Activated naive CD4-positive, alpha-beta T cell treated with anti-CD3 and anti-CD28 coated beads, Interleukin-2, amount 50 U/mL, for 16 hours (primary cell): Measurements from ENCODE around the gene STRADB.
"Not testable (repeated sequence)": the region's sequence is repeated elsewhere in the genome, so short reads cannot be mapped to it uniquely, and the experiment has no call there.

Source experiments
- DNase-seq: peaks from one replicate; pipeline ENCODE4 v3.0.0-alpha.2; 2020

Gene STRADB

GRCh38 chr2:201451292-201452057 is at the start of gene STRADB, which contains the start of gene TRAK2:
STRADB (plus strand) TSS chr2:201451740; CDS start chr2:201454841, 3,101 bp downstream.
TRAK2 (minus strand) TSS chr2:201451458; CDS start chr2:201420507, 30,951 bp downstream.
- DNase-seq: peak; percentile 95

DNA sequence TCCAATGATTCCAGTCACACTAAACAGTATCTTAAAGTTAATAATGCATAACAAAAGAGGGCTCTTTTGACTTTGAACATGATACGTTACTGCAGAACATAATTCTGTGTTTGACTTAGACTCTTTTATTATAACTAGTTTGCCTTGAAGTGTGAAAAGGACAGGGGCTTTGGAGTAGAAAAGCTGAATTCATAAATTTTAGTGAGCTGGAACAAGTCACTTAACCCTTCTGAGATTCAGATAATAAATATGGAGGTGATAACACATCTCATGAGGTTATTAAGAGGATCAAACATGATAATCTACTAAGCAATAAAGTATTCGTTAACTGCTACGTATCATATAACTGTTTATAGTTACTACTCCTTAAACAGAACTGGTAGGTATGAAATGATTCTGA is 49.7 kb upstream of the STRADB start:
- DNase-seq: no peak

- DNase-seq: no peak
These were observed 48.6 kb upstream of the STRADB start for GRCh38 chr2:201402651-201403562.

DNA sequence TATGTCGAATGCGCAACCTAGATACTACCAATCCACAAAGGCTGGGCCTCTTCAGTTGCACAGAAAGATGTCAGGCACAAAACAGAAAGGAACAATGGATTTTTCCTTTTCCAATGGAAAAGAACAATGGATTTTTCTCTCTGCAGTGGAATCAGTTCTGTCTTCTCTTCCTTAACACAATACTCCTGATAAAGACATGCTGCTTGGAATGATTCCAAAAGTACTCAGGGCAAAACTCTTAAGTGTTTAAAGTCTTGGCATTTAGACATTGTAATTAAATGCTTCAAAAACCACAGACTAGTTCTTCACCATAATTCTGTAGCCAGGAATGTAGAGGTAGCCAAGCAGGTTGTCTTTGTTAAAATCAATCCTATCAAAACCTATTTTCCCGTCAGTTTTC is 47.7 kb upstream of the STRADB start:
- no peak for DNase-seq

- DNase-seq: no peak
These were observed 46.8 kb upstream of the STRADB start for GRCh38 chr2:201404699-201405280.

DNA sequence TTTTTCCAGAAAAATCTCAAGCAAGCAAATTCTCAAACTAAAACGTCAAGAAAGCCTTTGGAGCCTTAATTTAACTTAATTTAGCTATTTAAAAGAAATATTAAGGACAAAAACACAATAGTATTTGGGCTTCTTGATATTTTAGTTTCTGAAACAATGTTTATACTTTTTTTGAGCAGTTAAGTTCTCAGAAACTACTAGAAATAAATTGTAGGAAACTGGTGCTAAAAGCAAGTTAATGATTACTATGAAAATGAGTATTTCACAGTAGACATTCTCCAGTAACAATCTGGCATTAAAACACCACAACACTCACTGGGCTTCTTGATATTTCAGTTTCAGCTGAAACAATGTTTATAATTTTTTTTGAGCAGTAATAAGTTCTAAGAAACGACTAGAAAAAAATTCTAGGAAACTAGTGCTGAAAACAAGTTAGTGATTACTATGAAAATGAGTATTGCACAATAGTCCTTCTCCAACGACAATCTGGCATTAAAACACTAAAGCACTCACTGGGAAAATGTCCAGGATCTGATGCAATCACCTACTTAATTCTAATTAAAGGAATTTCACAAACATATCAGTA is 45.4 kb upstream of the STRADB start:
- no peak for DNase-seq

DNA sequence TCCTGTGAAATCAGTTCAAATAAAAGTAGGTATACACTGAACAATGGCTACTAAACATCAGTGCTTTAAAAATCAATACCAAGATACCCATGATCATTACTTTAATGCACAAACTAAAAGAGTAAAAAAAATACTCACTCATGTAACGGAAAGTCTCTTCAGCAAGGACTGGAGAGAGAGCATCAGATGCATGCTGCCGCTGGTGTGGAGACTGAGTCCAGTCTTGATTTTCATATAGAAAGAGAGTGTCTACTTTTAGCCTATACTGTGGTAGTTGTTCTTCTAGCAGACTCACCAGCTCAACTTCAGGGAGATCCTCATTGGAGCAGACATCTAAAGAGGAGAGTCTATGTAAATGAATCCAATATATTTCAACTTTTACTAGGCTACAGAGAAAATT is 44.3 kb upstream of the STRADB start:
- no peak for DNase-seq

DNA sequence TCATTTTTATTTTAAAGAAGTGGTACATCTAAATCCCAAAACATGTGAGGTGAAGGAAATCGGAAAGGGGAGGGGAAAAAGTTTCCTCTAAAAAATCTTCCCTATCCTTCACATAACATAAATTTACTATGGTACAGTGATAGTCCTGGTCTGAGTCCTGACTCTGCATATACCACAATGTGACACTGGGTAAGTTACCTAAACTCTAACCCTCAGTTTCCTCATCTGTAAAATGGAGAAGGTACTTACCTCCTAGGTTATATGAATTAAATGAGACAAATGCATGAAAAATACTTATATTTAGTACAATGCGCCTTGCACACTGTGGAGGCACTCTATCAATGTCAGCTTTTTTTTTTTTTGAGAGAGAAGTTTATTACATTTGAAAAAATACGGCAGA is 42.6 kb upstream of the STRADB start:
- no peak for DNase-seq

DNA sequence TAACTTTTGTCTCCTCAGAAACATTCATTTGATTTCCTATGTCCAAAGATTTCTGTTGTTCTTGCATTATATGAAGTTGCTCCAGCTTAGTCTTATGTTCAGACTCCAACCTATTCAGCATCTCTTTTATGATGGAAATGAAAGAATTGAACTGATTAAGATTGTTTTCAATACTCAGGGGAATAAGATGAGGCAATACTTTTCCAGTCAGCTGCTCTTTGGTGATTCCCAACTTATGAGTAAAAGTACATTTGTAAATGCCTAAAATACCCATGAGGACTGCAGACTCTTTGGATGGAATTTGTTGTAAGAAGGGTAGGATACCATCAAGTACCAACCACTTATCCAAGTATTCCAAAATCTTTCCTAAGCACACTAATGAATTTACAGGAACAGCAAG is 40.1 kb upstream of the STRADB start:
- DNase-seq: no peak

GRCh38 chr2:201413143-201413542 is 38.4 kb upstream of the STRADB start:
- no peak for DNase-seq

- no peak for DNase-seq
These were observed 38.0 kb upstream of the STRADB start for GRCh38 chr2:201413552-201413951.

DNA sequence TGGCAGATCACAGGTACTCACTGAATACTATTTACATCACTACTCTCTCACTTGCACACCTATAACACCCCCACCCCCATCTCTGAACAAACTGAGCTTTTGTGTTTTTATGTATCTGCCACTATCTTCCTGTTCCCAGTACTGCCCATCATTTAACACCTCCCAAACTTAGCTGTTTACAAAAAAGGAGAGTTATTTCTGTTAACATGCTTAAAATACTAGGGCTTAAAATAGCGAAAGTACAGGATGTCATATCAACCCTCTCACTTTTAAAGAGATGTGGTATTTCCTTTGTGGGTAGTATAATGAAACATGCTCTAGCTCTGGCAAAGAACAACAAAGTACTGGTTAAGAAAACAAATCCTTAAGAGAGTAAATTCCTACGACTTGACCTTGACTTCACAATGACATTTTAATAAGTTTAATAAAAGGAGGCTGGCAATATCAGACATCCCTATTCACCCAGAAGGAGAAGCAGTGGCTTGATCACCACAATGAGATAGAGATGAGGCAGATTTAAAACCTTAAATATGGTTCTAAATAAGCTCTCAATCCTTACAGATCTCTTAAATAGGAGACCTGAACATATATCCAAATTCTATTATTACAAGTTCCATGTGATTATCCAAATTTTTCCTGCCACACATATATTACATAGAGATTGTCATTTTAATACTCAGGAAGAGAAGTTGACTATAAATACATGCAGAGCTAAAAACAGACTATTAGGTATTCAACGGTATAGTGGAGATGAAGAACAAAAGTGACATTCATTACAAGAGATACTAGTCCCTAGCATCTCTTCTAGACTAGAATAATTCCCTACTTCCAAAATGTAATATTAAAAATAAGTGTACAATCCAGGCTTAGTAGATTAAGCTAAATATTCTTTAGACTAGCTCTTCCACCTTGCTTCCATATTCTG is 37.2 kb upstream of the STRADB start:
- DNase-seq: no peak

GRCh38 chr2:201415149-201415548 is 36.4 kb upstream of the STRADB start:
- no peak for DNase-seq

GRCh38 chr2:201419057-201419635 is 32.4 kb upstream of the STRADB start:
- DNase-seq: no peak

DNA sequence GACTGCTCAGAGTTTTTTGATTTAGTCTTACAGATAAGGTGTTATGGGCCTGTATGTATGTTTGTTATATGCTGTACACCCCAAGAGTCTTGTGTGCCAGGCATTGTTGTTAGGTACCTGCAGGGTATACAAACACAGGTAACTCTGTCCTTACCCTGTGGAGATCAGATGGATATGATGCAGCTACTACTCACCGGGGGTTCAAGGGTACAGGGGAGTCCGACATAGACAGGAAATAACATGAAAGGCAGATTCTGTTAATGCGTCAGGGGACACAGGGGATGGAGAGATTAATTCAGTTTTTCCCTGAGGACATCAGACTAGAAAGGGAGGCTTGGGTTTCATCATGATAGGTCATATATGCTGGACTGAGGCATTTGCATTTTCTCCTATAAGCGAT is 31.6 kb upstream of the STRADB start:
- DNase-seq: no peak

GRCh38 chr2:201420442-201421113 is 31.0 kb upstream of the STRADB start:
- no peak for DNase-seq

DNA sequence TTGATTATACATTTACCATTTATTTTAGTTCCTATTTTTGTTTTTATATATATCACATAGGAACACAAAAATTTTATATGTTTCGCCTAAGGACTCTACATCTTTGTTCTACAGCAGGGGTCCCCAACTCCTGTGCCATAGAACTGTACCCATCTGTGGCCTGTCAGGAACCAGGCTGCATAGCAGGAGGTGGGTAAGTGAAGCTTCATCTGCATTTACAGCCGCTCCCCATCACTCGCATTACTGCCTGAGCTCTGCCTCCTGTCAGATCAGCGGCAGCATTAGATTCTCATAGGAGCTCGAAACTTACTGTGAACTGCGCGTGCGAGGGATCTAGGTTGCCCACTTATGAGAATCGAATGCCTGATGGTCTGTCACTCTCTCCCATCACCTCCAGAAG is 25.6 kb upstream of the STRADB start:
- DNase-seq: no peak

DNA sequence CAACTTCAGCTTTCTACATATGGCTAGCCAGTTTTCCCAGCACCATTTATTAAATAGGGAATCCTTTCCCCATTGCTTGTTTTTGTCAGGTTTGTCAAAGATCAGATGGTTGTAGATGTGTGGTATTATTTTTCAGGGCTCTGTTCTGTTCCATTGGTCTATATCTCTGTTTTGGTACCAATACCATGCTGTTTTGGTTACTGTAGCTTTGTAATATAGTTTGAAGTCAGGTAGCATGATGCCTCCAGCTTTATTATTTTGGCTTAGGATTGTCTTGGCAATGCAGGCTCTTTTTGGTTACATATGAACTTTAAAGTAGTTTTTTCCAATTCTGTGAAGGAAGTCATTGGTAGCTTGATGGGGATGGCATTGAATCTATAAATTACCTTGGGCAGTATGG is 23.2 kb upstream of the STRADB start:
- DNase-seq: not testable (repeated sequence)

DNA sequence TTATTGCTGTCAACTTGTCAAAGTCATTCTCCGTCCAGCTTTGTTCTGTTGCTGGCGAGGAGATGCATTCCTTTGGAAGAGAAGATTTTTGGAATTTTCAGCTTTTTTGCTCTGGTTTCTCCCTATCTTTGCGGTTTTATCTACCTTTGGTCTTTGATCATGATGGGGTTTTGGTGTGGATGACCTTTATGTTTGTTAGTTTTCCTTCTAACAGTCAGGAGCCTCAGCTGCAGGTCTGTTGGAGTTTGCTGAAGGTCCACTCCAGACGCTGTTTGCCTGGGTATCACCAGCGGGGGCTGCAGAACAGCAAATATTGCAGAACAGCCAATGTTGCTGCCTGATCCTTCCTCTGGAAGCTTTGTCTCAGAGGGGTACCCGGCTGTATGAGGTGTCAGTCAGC is 21.7 kb upstream of the STRADB start:
- not testable (repeated sequence) for DNase-seq

DNA sequence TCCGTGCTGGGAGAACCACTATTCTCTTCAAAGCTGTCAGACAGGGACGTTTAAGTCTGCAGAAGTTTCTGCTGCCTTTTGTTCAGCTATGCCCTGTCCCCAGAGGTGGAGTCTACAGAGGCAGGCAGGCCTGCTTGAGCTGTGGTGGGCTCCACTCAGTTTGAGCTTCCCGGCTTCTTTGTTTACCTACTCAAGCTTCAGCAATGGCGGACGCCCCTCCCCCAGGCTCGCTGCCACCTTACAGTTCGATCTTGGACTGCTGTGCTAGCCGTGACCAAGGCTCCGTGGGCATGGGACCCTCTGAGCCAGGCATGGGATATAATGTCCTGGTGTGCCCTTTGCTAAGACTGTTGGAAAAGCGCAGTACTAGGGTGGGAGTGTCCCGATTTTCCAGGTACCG is 21.2 kb upstream of the STRADB start:
- not testable (repeated sequence) for DNase-seq

DNA sequence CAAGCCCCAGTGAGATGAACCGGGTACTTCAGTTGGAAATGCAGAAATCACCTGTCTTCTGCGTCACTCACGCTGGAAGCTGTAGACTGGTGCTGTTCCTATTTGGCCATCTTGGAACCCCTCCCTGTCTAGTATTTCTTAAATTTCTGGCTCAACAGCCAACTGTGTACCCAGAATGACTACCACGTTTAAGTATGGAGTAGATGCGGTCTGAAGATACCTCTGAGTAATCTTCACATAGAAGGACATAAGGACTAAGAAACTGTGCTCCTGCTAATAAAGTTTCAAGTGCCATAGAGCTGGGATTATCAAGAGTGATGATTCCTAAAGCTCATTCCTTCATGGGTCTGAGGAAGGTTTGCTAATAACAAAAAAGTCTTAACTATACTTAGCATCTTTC is 20.7 kb upstream of the STRADB start:
- no peak for DNase-seq
